ENCODE results near the gene CDH18.

The CDH18 gene

GRCh38 chr5:19771174-19771835 lies 216.7 kb downstream of the CDH18 start:
- H3K4me3 ChIP-seq (ENCODE audit: control insufficient read depth, low read depth, low read length) = no peak overlapping the region
- TF ChIP-seq CTCF (conservative IDR thresholded peaks at IDR 0.05; ENCODE audit: control insufficient read depth, insufficient read depth, low read depth, low read length) = no peak
- no peak for DNase-seq (ENCODE audit: low read depth)

GRCh38 chr5:19770396-19770795 lies 217.6 kb downstream of the CDH18 start:
- DNase-seq (ENCODE audit: low read depth) = no peak
- H3K4me3 ChIP-seq (ENCODE audit: control insufficient read depth, low read depth, low read length) = no peak overlapping the region
- no peak for TF ChIP-seq CTCF (conservative IDR thresholded peaks at IDR 0.05; ENCODE audit: control insufficient read depth, insufficient read depth, low read depth, low read length)

GRCh38 chr5:19767987-19768386 lies 220.0 kb downstream of the CDH18 start:
- no peak for DNase-seq (ENCODE audit: low read depth)
- no peak for TF ChIP-seq CTCF (conservative IDR thresholded peaks at IDR 0.05; ENCODE audit: control insufficient read depth, insufficient read depth, low read depth, low read length)
- no peak overlapping the region for H3K4me3 ChIP-seq (ENCODE audit: control insufficient read depth, low read depth, low read length)

GRCh38 chr5:19753579-19753978 lies 234.4 kb downstream of the CDH18 start:
- no peak overlapping the region for H3K4me3 ChIP-seq (ENCODE audit: control insufficient read depth, low read depth, low read length)
- no peak for DNase-seq (ENCODE audit: low read depth)
- TF ChIP-seq CTCF (conservative IDR thresholded peaks at IDR 0.05; ENCODE audit: control insufficient read depth, insufficient read depth, low read depth, low read length) = no peak

- no peak for TF ChIP-seq CTCF (conservative IDR thresholded peaks at IDR 0.05; ENCODE audit: control insufficient read depth, insufficient read depth, low read depth, low read length)
- no peak for DNase-seq (ENCODE audit: low read depth)
- no peak overlapping the region for H3K4me3 ChIP-seq (ENCODE audit: control insufficient read depth, low read depth, low read length)
These were observed 236.7 kb downstream of the CDH18 start for GRCh38 chr5:19751326-19751725.

- TF ChIP-seq CTCF (conservative IDR thresholded peaks at IDR 0.05; ENCODE audit: control insufficient read depth, insufficient read depth, low read depth, low read length) = no peak
- DNase-seq (ENCODE audit: low read depth) = no peak
These were observed 242.8 kb downstream of the CDH18 start for GRCh38 chr5:19745247-19745646.

GRCh38 chr5:19739671-19740070 lies 248.3 kb downstream of the CDH18 start:
- H3K4me3 ChIP-seq (ENCODE audit: control insufficient read depth, low read depth, low read length) = no peak overlapping the region
- DNase-seq (ENCODE audit: low read depth) = no peak
- TF ChIP-seq CTCF (conservative IDR thresholded peaks at IDR 0.05; ENCODE audit: control insufficient read depth, insufficient read depth, low read depth, low read length) = no peak

More at GRCh38 chr5:19745247-19745646, 242.8 kb downstream of the CDH18 start:
- no peak overlapping the region for H3K4me3 ChIP-seq (ENCODE audit: control insufficient read depth, low read depth, low read length)

Data from fibroblast of mammary gland (primary cell).